Measurements from ENCODE around the gene YAP1. TPM values are rescaled to one million over a fixed set of nuclear protein-coding genes. Genes with fewer than 3 reads are reported as not detected.

YAP1 gene
- total RNA-seq, 4 donors from 2014 or later: 220 to 343 (median 275) TPM

- TF ChIP-seq CTCF (IDR thresholded peaks at IDR 0.05) (peak in 1 of 3 experiments; percentile 5), POLR2AphosphoS5 (IDR thresholded peaks at IDR 0.05) (no peak), POLR2A (IDR thresholded peaks at IDR 0.05; ENCODE audit: low read depth) (no peak)
- peak overlapping the region; percentile 47 to 58 (median 50) for H3K4me3 ChIP-seq
- intact Hi-C loops (cut with DNase I): loop anchor here (5.0 kb wide), 2 partner anchors 157 to 257 kb away; partner anchors contain the start of gene YAP1
- no peaks in the 10 kb centered on the region for H3K36me3 ChIP-seq
- WGBS: 19% methylated on average over 6 of the region's 6 CpGs
- peak overlapping the region in 1 of 4 donors; percentile 40 for H3K27ac ChIP-seq (replicated peaks in 1 of 4)
- no peaks in the 10 kb centered on the region for H3K9me3 ChIP-seq
- peaks cover 6 to 16% (median 14%) of the 10 kb centered on the region in 4 donors for H3K4me1 ChIP-seq
- DNase-seq (ENCODE audit: extremely low spot score): no peak
- H3K27me3 ChIP-seq: no peaks in the 10 kb centered on the region
Measured at GRCh38 chr11:102268985-102269470, 158.8 kb downstream of the YAP1 start.

- Histone ChIP-seq H3K27ac (replicated peaks in 1 of 4) (no peak overlapping the region), H3K4me1 (peaks cover 6 to 16% (median 14%) of the 10 kb centered on the region in 4 donors), H3K36me3 (no peaks in the 10 kb centered on the region), H3K9me3 (no peaks in the 10 kb centered on the region), H3K4me3 (no peak overlapping the region), H3K27me3 (no peaks in the 10 kb centered on the region)
- intact Hi-C loops (cut with DNase I): loop anchor here (5.0 kb wide), 2 partner anchors 158 to 258 kb away; partner anchors contain the start of gene YAP1
- TF ChIP-seq POLR2A (IDR thresholded peaks at IDR 0.05; ENCODE audit: low read depth) (no peak), EP300 (IDR thresholded peaks at IDR 0.05) (no peak), POLR2AphosphoS5 (IDR thresholded peaks at IDR 0.05) (no peak), CTCF (IDR thresholded peaks at IDR 0.05) (no peak)
- no peak for DNase-seq (ENCODE audit: extremely low spot score)
- WGBS: 87% methylated on average over 2 of the region's 2 CpGs
Measured at GRCh38 chr11:102269927-102270326, 159.7 kb downstream of the YAP1 start.

DNA sequence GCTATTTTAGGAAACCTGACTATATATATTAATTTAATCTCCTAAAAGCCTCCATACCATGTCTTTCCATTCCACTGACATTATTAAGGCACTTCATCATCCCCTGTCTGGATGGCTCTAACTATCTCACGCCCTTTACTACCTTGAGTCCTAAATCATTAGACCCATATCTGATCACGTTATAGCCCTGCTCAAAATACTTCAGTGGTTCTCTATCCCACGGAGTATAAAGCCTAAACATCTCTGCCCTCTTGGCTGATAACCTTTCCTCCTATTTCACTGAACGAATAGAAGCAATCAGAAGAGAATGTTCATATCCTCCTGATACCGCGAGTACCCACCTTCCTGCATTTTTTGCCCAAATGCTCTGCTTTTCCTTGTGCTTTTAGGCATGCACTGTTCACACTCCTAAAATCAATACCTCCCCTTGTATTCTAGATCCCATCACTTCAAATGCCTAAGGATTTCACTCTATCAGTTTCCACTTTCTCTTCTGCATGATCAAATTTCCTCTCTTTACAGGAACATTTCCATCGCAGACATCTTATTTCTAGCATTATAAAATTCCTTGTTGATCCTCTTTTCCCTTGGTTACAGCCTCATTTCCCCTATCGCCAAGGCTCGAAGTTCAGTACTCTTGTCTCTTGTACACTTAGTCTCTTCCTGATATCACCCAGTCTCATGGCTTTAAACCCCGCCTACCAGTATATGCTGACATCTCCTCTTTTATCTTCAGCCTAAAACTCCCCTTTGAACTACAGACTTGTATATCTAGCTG, 162.0 kb downstream of the YAP1 start:
- H3K27ac ChIP-seq (replicated peaks in 1 of 4): no peak overlapping the region

GRCh38 chr11:102274628-102275027, 164.4 kb downstream of the YAP1 start:
- H3K9me3 ChIP-seq: no peaks in the 10 kb centered on the region
- WGBS: 100% methylated on average over 3 of the region's 3 CpGs
- H3K4me3 ChIP-seq: no peak overlapping the region
- no peaks in the 10 kb centered on the region for H3K36me3 ChIP-seq
- TF ChIP-seq POLR2AphosphoS5 (IDR thresholded peaks at IDR 0.05): no peak
- no peak for TF ChIP-seq CTCF (IDR thresholded peaks at IDR 0.05)
- TF ChIP-seq POLR2A (IDR thresholded peaks at IDR 0.05; ENCODE audit: low read depth): no peak
- TF ChIP-seq EP300 (IDR thresholded peaks at IDR 0.05): no peak
- peaks cover 3 to 12% (median 9%) of the 10 kb centered on the region in 4 donors for H3K4me1 ChIP-seq
- H3K27ac ChIP-seq (replicated peaks in 1 of 4): no peak overlapping the region
- intact Hi-C loops (cut with DNase I): no loop called here
- H3K27me3 ChIP-seq: no peaks in the 10 kb centered on the region
- DNase-seq (ENCODE audit: extremely low spot score): no peak

More for the DNA sequence above, 162.0 kb downstream of the YAP1 start:
- WGBS: 89% methylated on average over 10 of the region's 10 CpGs
- H3K4me1 ChIP-seq: peaks cover 6 to 21% (median 19%) of the 10 kb centered on the region in 4 donors
- TF ChIP-seq POLR2AphosphoS5 (IDR thresholded peaks at IDR 0.05) (no peak), CTCF (IDR thresholded peaks at IDR 0.05) (no peak), POLR2A (IDR thresholded peaks at IDR 0.05; ENCODE audit: low read depth) (no peak), EP300 (IDR thresholded peaks at IDR 0.05) (no peak)
- no peaks in the 10 kb centered on the region for H3K27me3 ChIP-seq
- H3K9me3 ChIP-seq: no peaks in the 10 kb centered on the region
- DNase-seq (ENCODE audit: extremely low spot score): no peak
- no peak overlapping the region for H3K4me3 ChIP-seq
- no peaks in the 10 kb centered on the region for H3K36me3 ChIP-seq
- intact Hi-C loops (cut with DNase I): no loop called here

Measured in esophagus muscularis mucosa (tissue), 4 donors.